ENCODE measurements around the gene CSRNP2.

The CSRNP2 gene, protein sequence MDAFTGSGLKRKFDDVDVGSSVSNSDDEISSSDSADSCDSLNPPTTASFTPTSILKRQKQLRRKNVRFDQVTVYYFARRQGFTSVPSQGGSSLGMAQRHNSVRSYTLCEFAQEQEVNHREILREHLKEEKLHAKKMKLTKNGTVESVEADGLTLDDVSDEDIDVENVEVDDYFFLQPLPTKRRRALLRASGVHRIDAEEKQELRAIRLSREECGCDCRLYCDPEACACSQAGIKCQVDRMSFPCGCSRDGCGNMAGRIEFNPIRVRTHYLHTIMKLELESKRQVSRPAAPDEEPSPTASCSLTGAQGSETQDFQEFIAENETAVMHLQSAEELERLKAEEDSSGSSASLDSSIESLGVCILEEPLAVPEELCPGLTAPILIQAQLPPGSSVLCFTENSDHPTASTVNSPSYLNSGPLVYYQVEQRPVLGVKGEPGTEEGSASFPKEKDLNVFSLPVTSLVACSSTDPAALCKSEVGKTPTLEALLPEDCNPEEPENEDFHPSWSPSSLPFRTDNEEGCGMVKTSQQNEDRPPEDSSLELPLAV

DNA sequence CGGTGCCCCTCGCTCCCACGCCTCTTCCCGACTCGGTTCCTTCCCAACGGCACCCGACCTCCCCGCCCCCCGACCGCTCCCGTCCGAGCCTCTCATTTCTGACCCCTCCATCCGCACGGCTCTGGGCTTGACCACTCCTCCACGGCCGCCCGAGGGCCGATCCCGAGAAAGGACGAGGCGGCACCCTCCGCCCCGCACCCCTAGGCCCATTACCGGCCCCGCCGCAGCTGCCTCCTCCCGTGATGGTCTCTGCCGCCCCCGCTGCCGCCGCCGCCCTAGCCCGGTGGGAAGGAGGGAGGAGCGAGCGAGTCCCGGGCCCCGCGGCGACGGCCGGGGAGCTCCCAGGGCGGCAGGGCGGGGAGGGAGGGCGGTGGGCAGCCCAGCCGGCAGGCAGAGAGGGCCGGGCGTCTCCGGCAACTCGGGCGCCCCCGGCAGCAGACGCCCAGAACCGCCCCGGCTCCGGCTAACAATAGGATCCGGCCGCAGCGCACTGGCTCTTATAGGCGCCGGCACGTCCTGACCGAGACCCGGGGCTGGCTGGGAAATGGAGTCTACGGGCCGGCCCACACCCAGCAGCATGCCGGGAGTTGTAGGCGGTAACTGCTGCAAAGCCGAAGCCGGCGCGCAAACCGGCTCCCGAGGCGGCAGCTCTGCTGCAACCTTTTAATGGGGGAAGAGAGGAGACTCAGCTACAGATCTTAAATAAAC lies at the start of gene CSRNP2:
CSRNP2 (minus strand) TSS at position 471 of the 708 bp plus-strand sequence. CDS start 7,035 bp downstream, outside the sequence.
- Histone ChIP-seq H4K20me1 (ENCODE audit: insufficient read depth) (no peaks in the 10 kb centered on the region), H3K4me2 (peak within 1 kb of the TSS; percentile 97), H3K36me3 (ENCODE audit: insufficient read depth) (no peaks in the 10 kb centered on the region), H3K4me1 (ENCODE audit: low read depth, poor library complexity, severe bottlenecking) (peaks cover 9% of the 10 kb centered on the region), H3K4me3 (IDR thresholded peaks at IDR 0.05; ENCODE audit: insufficient read depth, low read depth, low read length) (no peak within 1 kb of the TSS), H2AFZ (ENCODE audit: low read depth) (peak within 1 kb of the TSS; percentile 97), H3K27ac (no peak within 1 kb of the TSS), H3K27me3 (ENCODE audit: insufficient read depth, low read depth) (no peaks in the 10 kb centered on the region; the same call in 1 of the 2 replicates), H3K9ac (peak within 1 kb of the TSS; percentile 86), H3K79me2 (ENCODE audit: insufficient read depth, low read depth) (no peaks in the 10 kb centered on the region)
- TF ChIP-seq, protein P1, sequence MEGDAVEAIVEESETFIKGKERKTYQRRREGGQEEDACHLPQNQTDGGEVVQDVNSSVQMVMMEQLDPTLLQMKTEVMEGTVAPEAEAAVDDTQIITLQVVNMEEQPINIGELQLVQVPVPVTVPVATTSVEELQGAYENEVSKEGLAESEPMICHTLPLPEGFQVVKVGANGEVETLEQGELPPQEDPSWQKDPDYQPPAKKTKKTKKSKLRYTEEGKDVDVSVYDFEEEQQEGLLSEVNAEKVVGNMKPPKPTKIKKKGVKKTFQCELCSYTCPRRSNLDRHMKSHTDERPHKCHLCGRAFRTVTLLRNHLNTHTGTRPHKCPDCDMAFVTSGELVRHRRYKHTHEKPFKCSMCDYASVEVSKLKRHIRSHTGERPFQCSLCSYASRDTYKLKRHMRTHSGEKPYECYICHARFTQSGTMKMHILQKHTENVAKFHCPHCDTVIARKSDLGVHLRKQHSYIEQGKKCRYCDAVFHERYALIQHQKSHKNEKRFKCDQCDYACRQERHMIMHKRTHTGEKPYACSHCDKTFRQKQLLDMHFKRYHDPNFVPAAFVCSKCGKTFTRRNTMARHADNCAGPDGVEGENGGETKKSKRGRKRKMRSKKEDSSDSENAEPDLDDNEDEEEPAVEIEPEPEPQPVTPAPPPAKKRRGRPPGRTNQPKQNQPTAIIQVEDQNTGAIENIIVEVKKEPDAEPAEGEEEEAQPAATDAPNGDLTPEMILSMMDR (conservative IDR thresholded peaks at IDR 0.05; ENCODE audit: low read depth, low read length) = no peak

DNA sequence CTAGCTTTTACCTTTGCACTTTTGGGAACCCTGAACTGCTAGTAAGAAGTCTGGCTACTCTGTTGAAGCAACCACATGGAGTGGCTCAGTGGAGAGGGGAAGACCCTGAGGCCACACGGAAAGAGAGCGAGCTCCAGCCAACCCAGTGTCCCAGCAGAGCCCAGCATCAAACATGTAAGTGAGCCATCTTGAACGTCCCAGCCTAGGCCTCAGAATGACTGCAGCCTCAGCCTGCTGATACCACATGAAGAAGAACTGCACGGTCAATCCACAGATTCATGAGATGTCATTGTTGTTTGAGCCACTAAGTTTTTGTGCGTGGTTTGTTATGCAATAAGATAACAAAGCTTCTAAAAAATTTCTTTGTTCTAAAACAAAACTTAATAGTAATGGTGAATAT lies 49.3 kb upstream of the CSRNP2 start:
- no peaks in the 10 kb centered on the region for H3K36me3 ChIP-seq (ENCODE audit: insufficient read depth)
- H3K4me1 ChIP-seq (ENCODE audit: low read depth, poor library complexity, severe bottlenecking) = peaks cover 3% of the 10 kb centered on the region
- no peak overlapping the region for H3K4me2 ChIP-seq
- no peak overlapping the region for H3K9ac ChIP-seq
- no peaks in the 10 kb centered on the region for H3K79me2 ChIP-seq (ENCODE audit: insufficient read depth, low read depth)
- no peak overlapping the region for H3K4me3 ChIP-seq (IDR thresholded peaks at IDR 0.05; ENCODE audit: insufficient read depth, low read depth, low read length)
- no peak overlapping the region for H3K27ac ChIP-seq
- no peaks in the 10 kb centered on the region for H4K20me1 ChIP-seq (ENCODE audit: insufficient read depth)
- TF ChIP-seq, protein P1 (conservative IDR thresholded peaks at IDR 0.05; ENCODE audit: low read depth, low read length) = no peak
- no peaks in the 10 kb centered on the region for H3K27me3 ChIP-seq (ENCODE audit: insufficient read depth, low read depth)
- no peak overlapping the region for H2AFZ ChIP-seq (ENCODE audit: low read depth)

DNA sequence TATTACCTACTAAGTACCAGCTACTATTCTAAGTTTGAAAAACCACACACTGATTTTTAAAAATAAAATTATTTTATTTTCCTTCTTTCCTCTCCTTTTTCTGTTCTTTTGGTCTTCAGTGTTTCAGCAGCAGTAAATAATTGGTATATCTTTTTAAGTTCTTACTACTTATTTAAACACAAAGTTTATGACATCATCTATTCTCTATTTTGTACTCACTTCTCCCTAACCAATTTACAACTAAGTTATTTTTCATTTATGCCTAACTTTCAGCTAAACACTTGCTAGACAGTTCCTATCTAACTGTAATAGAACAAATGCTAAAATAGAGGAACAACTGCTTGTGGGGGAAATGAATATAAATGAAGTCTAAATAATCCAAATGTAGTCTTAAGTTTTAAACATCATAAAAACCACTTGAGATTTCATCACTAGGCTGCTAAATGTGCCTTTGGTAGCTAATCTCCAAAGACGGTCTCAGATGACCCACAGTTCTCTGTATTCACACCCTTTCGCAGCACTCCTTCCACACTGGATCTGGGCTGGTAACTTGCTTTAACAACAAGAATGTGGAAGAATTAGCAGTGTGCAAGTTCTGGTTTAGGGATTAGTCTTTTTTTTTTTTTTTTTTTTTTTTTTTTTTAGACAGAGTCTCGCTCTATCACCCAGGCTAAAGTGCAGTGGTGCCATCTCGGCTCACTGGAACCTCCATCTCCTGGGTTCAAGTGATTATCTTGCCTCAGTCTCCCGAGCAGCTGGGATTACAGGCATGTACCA lies 48.5 kb upstream of the CSRNP2 start:
- Histone ChIP-seq H3K4me1 (ENCODE audit: low read depth, poor library complexity, severe bottlenecking) (peaks cover 3% of the 10 kb centered on the region), H3K27me3 (ENCODE audit: insufficient read depth, low read depth) (no peaks in the 10 kb centered on the region), H4K20me1 (ENCODE audit: insufficient read depth) (no peaks in the 10 kb centered on the region), H3K36me3 (ENCODE audit: insufficient read depth) (no peaks in the 10 kb centered on the region), H3K9ac (no peak overlapping the region), H3K4me3 (IDR thresholded peaks at IDR 0.05; ENCODE audit: insufficient read depth, low read depth, low read length) (no peak overlapping the region), H3K4me2 (no peak overlapping the region), H3K27ac (no peak overlapping the region), H3K79me2 (ENCODE audit: insufficient read depth, low read depth) (no peaks in the 10 kb centered on the region), H2AFZ (ENCODE audit: low read depth) (no peak overlapping the region)
- TF ChIP-seq, protein P1 (conservative IDR thresholded peaks at IDR 0.05; ENCODE audit: low read depth, low read length) = no peak

DNA sequence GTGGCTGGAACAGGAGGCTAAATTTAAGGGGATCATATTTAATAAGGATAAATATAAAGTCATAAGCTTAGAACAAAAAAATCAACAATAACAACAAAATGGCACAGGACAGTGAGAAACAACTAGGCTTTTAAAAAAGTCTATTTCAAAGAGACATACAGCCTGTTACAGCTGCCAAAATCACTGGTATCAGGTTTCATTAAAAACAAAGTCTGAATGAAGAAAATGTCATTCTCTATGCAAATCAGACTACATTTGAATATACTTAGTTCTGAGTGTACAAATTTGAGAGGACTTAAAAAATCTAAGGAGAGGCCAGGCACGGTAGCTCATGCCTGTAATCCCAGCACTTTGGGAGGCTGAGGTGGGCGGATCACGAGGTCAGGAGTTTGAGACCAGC lies 45.5 kb upstream of the CSRNP2 start:
- TF ChIP-seq, protein P1 (conservative IDR thresholded peaks at IDR 0.05; ENCODE audit: low read depth, low read length) = no peak
- Histone ChIP-seq H3K36me3 (ENCODE audit: insufficient read depth) (no peaks in the 10 kb centered on the region), H3K79me2 (ENCODE audit: insufficient read depth, low read depth) (no peaks in the 10 kb centered on the region), H4K20me1 (ENCODE audit: insufficient read depth) (no peaks in the 10 kb centered on the region), H3K27ac (no peak overlapping the region), H3K4me3 (IDR thresholded peaks at IDR 0.05; ENCODE audit: insufficient read depth, low read depth, low read length) (no peak overlapping the region), H3K27me3 (ENCODE audit: insufficient read depth, low read depth) (no peaks in the 10 kb centered on the region), H3K9ac (no peak overlapping the region), H3K4me2 (no peak overlapping the region), H3K4me1 (ENCODE audit: low read depth, poor library complexity, severe bottlenecking) (peaks cover 3% of the 10 kb centered on the region), H2AFZ (ENCODE audit: low read depth) (no peak overlapping the region)

Data from KMS-11 (cell line).